HCT116 (cell line): Measurements from ENCODE around the gene NF2. TPM values are rescaled to one million over a fixed set of nuclear protein-coding genes. Genes with fewer than 3 reads are reported as not detected.

ENCODE experiments used
- ATAC-seq: fragments of 200-7000 bp; cut with Tn5 transposase; 2 replicates; pipeline ENCODE4 v1.9.1; 2020; ENCODE audit warnings: mild to moderate bottlenecking, moderate library complexity
- BruUV-seq: library from RNA; stranded (reverse); fragments of 400-500 nt; replicated peaks from 2 replicates; lab custom pipeline; 2021; lab: Mats Ljungman, UMichigan
- CTCF ChIA-PET: fragments of 300-600 bp; sonication (Branson Sonifier 250); formaldehyde crosslinking; loops from one replicate; lab custom pipeline; 2021; ENCODE audit warnings: antibody characterized with exemption; lab: Charles Lee
- POLR2A ChIA-PET: fragments of 300-600, 350-600 bp; sonication (Branson Sonifier 250); formaldehyde crosslinking; loops from one replicate; lab custom pipeline; 2021; ENCODE audit warnings: antibody characterized with exemption; lab: Charles Lee
- RAD21 ChIA-PET, 2 experiments: fragments of 300-600 bp; sonication (Branson Sonifier 250); formaldehyde crosslinking; loops; one replicate each; lab custom pipeline; 2023; ENCODE audit warnings: low total read pairs in 2 of 2; ENCODE audit not compliant: uncharacterized antibody in 2 of 2, unreplicated experiment in 2 of 2, low non-redundant PET in 1 of 2; lab: Charles Lee
- DNase-seq: peaks from one replicate; pipeline ENCODE4 v3.0.0-alpha.2; 2010; ENCODE audit warnings: low read depth, low spot score
- H2AFZ ChIP-seq: fragments of 200-600 bp; shearing (Covaris generic), sonication (generic); 2 replicates; pipeline ENCODE4 v1.6.1; 2017; ENCODE audit warnings: low read depth, mixed run types, mixed read lengths, antibody characterized with exemption, low read length; ENCODE audit not compliant: poor library complexity, severe bottlenecking
- H3K27ac ChIP-seq: 2 replicates; pipeline ENCODE4 v1.5.1; 2012; ENCODE audit warnings: low read depth, low read length
- H3K27me3 ChIP-seq: fragments of 200-600 bp; sonication (generic); 2 replicates; pipeline ENCODE4 v1.6.1; 2016; ENCODE audit warnings: mixed run types, low read length, mixed read lengths; ENCODE audit not compliant: insufficient read depth
- H3K36me3 ChIP-seq, 2 experiments: fragments of 200-500 bp in 1 of 2; fragments of 200-600 bp in 1 of 2; sonication (Bioruptor generic) in 1 of 2; sonication (generic) in 1 of 2; 2 replicates each; pipeline versions ENCODE4 v1.5.1 to v1.6.1; 2014 to 2016; ENCODE audit warnings: low read length in 2 of 2, inconsistent platforms in 1 of 2, mixed read lengths in 1 of 2, mixed run types in 1 of 2; ENCODE audit not compliant: insufficient read depth in 2 of 2, control insufficient read depth in 1 of 2
- H3K4me1 ChIP-seq, 2 experiments: fragments of 200-600 bp in 1 of 2; sonication (generic) in 1 of 2; 2 replicates each; pipeline versions ENCODE4 v1.5.1 to v1.6.1; 2012 to 2017; ENCODE audit warnings: low read length in 2 of 2, inconsistent platforms in 1 of 2, mild to moderate bottlenecking in 1 of 2, mixed read lengths in 1 of 2, mixed run types in 1 of 2, moderate library complexity in 1 of 2; ENCODE audit not compliant: insufficient read depth in 2 of 2, control insufficient read depth in 1 of 2
- H3K4me2 ChIP-seq: fragments of 200-600 bp; sonication (generic); 2 replicates; pipeline ENCODE4 v1.6.1; 2017; ENCODE audit warnings: mixed run types, low read length, mixed read lengths
- H3K4me3 ChIP-seq, 2 experiments: fragments of 200-600 bp in 1 of 2; sonication (generic) in 1 of 2; replicated peaks in 1 of 2; 2 replicates each; pipeline ENCODE4 v1.5.1; 2011 to 2016; ENCODE audit warnings: low read length in 2 of 2, control low read depth in 1 of 2, low read depth in 1 of 2, mild to moderate bottlenecking in 1 of 2, mixed read lengths in 1 of 2, mixed run types in 1 of 2
- H3K79me2 ChIP-seq: fragments of 200-600 bp; sonication (generic); 2 replicates; pipeline ENCODE4 v1.6.1; 2017; ENCODE audit warnings: mild to moderate bottlenecking, mixed run types, low read length, moderate library complexity, mixed read lengths; ENCODE audit not compliant: insufficient read depth
- H3K9ac ChIP-seq: fragments of 200-600 bp; sonication (generic); 2 replicates; pipeline ENCODE4 v1.6.1; 2016; ENCODE audit warnings: low read length, mixed read lengths
- H3K9me2 ChIP-seq: fragments of 200-600 bp; sonication (generic), shearing (Covaris generic); 2 replicates; pipeline ENCODE4 v1.6.1; 2017; ENCODE audit warnings: mixed run types, mild to moderate bottlenecking, moderate library complexity; ENCODE audit not compliant: insufficient read depth
- H3K9me3 ChIP-seq, 2 experiments: fragments of 200-500 bp in 1 of 2; fragments of 200-600 bp in 1 of 2; sonication (Bioruptor generic) in 1 of 2; sonication (generic) in 1 of 2; 2 replicates each; pipeline ENCODE4 v1.6.1; 2014 to 2017; ENCODE audit warnings: low read length in 2 of 2, mixed read lengths in 2 of 2, inconsistent platforms in 1 of 2, low read depth in 1 of 2, mild to moderate bottlenecking in 1 of 2, mixed run types in 1 of 2, moderate library complexity in 1 of 2; ENCODE audit not compliant: control insufficient read depth in 1 of 2, insufficient read depth in 1 of 2
- H4K20me1 ChIP-seq: fragments of 200-600 bp; sonication (generic), shearing (Covaris generic); 2 replicates; pipeline ENCODE4 v1.6.1; 2017; ENCODE audit warnings: mixed run types, mild to moderate bottlenecking, moderate library complexity; ENCODE audit not compliant: insufficient read depth
- CBX3 ChIP-seq: IDR thresholded peaks from 2 replicates; pipeline ENCODE4 v1.6.1; 2012; ENCODE audit warnings: low read depth
- ELF1 ChIP-seq: IDR thresholded peaks from 2 replicates; pipeline ENCODE4 v1.6.1; 2012; ENCODE audit warnings: low read depth, borderline replicate concordance
- EZH2phosphoT487 ChIP-seq: fragments of 200-600 bp; IDR thresholded peaks from 2 replicates; pipeline ENCODE4 v1.6.1; 2018; ENCODE audit warnings: antibody characterized with exemption, borderline replicate concordance
- FOSL1 ChIP-seq: IDR thresholded peaks from 2 replicates; pipeline ENCODE4 v1.6.1; 2012; ENCODE audit warnings: low read depth
- POLR2A ChIP-seq: IDR thresholded peaks from 2 replicates; pipeline ENCODE4 v1.7.0; 2011; ENCODE audit warnings: borderline replicate concordance; ENCODE audit not compliant: insufficient read depth, insufficient read length; ENCODE audit errors: extremely low read depth
- POLR2AphosphoS5 ChIP-seq: IDR thresholded peaks from 2 replicates; pipeline ENCODE4 v1.6.1; 2011; ENCODE audit warnings: mild to moderate bottlenecking, low read depth, low read length, moderate library complexity
- RAD21 ChIP-seq: IDR thresholded peaks from 2 replicates; pipeline ENCODE4 v1.6.1; 2012; ENCODE audit warnings: low read depth, mild to moderate bottlenecking
- SIN3A ChIP-seq: IDR thresholded peaks from 2 replicates; pipeline ENCODE4 v1.6.1; 2012; ENCODE audit warnings: low read depth
- TCF7L2 ChIP-seq: IDR thresholded peaks from 2 replicates; pipeline ENCODE4 v1.7.0; 2011; ENCODE audit warnings: borderline replicate concordance, inconsistent platforms; ENCODE audit not compliant: insufficient read depth, insufficient read length; ENCODE audit errors: extremely low read depth
- YY1 ChIP-seq: IDR thresholded peaks from 2 replicates; pipeline ENCODE4 v1.6.1; 2011; ENCODE audit warnings: low read length, low read depth, moderate library complexity, mild to moderate bottlenecking; ENCODE audit not compliant: insufficient replicate concordance; ENCODE audit errors: extremely low read depth
- ZFX ChIP-seq: fragments of 450-650 bp; IDR thresholded peaks from 2 replicates; pipeline ENCODE4 v1.6.1; 2017
- intact Hi-C: fragments of 100-400 bp; cut with micrococcal nuclease; formaldehyde crosslinking; loops from 2 replicates; pipeline ENCODE4 v1.10.0; 2022
- total RNA-seq: library from RNA; stranded (reverse); gene quantifications from one replicate; pipeline ENCODE4 v1.2.1, GENCODE V29; 2021; ENCODE audit not compliant: unreplicated experiment
- TF ChIP-seq, protein P1 (sequence below): IDR thresholded peaks from 2 replicates; pipeline ENCODE4 v1.6.1; 2012
- TF ChIP-seq, protein P2 (sequence below): IDR thresholded peaks from 2 replicates; pipeline ENCODE4 v1.6.1; 2012
- TF ChIP-seq, protein P3 (sequence below): IDR thresholded peaks from 2 replicates; pipeline ENCODE4 v1.6.1; 2012; ENCODE audit warnings: low read depth
- TF ChIP-seq, protein P4 (sequence below), 3 experiments: fragments of 200-600 bp in 1 of 3; sonication (generic) in 1 of 3; IDR thresholded peaks in 2 of 3; conservative IDR thresholded peaks in 1 of 3; 2 replicates each; pipeline ENCODE4 v1.5.1; 2012 to 2017; ENCODE audit warnings: low read depth in 2 of 3, low read length in 2 of 3, antibody characterized with exemption in 1 of 3, borderline replicate concordance in 1 of 3, control low read depth in 1 of 3, mild to moderate bottlenecking in 1 of 3, mixed read lengths in 1 of 3, mixed run types in 1 of 3, moderate library complexity in 1 of 3; ENCODE audit not compliant: insufficient read depth in 1 of 3

Gene NF2
- total RNA-seq, 1 experiment from 2014 or later: 70.2 TPM

DNA sequence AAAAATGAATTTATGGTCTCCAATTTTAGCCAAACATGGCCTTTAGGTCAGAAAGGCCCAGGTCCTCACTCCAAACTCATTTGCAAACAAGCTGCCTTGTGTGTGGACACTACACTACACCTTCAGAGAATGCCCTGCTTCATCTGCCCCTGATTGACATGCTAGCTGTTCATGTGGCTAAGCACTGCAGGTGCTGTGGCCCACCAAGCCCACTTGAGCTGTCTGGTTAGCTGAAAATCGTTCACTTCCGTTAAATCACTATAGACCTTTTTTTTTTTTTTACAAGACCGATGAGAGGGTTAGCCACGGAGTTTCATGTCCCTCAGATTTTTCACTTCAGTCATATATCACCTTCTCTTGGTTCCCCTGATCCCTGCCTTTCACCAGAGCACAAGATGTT, 39.3 kb downstream of the NF2 start:
- no peaks in the 10 kb centered on the region for H3K4me1 ChIP-seq
- ChIA-PET CTCF (no interaction called here), POLR2A (no interaction called here), RAD21 (no interaction called here)
- intact Hi-C loops: no loop called here
- no peaks in the 10 kb centered on the region for H3K9me2 ChIP-seq
- ATAC-seq: no peak
- H3K9ac ChIP-seq: no peak overlapping the region
- TF ChIP-seq SIN3A (no peak), ZFX (no peak), POLR2AphosphoS5 (no peak), FOSL1 (no peak), RAD21 (no peak), POLR2A (no peak), TCF7L2 (no peak), ELF1 (no peak), CBX3 (no peak), YY1 (no peak), EZH2phosphoT487 (no peak)
- TF ChIP-seq, protein P1, sequence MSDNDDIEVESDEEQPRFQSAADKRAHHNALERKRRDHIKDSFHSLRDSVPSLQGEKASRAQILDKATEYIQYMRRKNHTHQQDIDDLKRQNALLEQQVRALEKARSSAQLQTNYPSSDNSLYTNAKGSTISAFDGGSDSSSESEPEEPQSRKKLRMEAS: no peak
- TF ChIP-seq, protein P2, sequence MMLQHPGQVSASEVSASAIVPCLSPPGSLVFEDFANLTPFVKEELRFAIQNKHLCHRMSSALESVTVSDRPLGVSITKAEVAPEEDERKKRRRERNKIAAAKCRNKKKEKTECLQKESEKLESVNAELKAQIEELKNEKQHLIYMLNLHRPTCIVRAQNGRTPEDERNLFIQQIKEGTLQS: no peak
- TF ChIP-seq, protein P3, sequence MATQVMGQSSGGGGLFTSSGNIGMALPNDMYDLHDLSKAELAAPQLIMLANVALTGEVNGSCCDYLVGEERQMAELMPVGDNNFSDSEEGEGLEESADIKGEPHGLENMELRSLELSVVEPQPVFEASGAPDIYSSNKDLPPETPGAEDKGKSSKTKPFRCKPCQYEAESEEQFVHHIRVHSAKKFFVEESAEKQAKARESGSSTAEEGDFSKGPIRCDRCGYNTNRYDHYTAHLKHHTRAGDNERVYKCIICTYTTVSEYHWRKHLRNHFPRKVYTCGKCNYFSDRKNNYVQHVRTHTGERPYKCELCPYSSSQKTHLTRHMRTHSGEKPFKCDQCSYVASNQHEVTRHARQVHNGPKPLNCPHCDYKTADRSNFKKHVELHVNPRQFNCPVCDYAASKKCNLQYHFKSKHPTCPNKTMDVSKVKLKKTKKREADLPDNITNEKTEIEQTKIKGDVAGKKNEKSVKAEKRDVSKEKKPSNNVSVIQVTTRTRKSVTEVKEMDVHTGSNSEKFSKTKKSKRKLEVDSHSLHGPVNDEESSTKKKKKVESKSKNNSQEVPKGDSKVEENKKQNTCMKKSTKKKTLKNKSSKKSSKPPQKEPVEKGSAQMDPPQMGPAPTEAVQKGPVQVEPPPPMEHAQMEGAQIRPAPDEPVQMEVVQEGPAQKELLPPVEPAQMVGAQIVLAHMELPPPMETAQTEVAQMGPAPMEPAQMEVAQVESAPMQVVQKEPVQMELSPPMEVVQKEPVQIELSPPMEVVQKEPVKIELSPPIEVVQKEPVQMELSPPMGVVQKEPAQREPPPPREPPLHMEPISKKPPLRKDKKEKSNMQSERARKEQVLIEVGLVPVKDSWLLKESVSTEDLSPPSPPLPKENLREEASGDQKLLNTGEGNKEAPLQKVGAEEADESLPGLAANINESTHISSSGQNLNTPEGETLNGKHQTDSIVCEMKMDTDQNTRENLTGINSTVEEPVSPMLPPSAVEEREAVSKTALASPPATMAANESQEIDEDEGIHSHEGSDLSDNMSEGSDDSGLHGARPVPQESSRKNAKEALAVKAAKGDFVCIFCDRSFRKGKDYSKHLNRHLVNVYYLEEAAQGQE: no peak
- TF ChIP-seq, protein P4, sequence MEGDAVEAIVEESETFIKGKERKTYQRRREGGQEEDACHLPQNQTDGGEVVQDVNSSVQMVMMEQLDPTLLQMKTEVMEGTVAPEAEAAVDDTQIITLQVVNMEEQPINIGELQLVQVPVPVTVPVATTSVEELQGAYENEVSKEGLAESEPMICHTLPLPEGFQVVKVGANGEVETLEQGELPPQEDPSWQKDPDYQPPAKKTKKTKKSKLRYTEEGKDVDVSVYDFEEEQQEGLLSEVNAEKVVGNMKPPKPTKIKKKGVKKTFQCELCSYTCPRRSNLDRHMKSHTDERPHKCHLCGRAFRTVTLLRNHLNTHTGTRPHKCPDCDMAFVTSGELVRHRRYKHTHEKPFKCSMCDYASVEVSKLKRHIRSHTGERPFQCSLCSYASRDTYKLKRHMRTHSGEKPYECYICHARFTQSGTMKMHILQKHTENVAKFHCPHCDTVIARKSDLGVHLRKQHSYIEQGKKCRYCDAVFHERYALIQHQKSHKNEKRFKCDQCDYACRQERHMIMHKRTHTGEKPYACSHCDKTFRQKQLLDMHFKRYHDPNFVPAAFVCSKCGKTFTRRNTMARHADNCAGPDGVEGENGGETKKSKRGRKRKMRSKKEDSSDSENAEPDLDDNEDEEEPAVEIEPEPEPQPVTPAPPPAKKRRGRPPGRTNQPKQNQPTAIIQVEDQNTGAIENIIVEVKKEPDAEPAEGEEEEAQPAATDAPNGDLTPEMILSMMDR (IDR thresholded peaks at IDR 0.05 in 2 of 3, conservative IDR thresholded peaks at IDR 0.05 in 1 of 3; ENCODE audit: borderline replicate concordance in 1 of 3, insufficient read depth in 1 of 3, low read depth in 2 of 3, low read length in 2 of 3): no peak
- no peak overlapping the region for H3K4me3 ChIP-seq
- H3K27me3 ChIP-seq: no peaks in the 10 kb centered on the region
- H4K20me1 ChIP-seq: no peaks in the 10 kb centered on the region
- no peaks in the 10 kb centered on the region for H3K9me3 ChIP-seq
- peaks cover 21% of the 10 kb centered on the region for H3K79me2 ChIP-seq
- no TSS peak for BruUV-seq
- no peak overlapping the region for H2AFZ ChIP-seq
- H3K36me3 ChIP-seq: peaks cover 0 to 17% of the 10 kb centered on the region in 2 experiments; a peak in 1 of 4 replicates
- H3K4me2 ChIP-seq: no peak overlapping the region
- no peak for DNase-seq
- H3K27ac ChIP-seq: no peak overlapping the region
